HPDE6-E6E7 (cell line): ENCODE data around the gene KIRREL3.
A peak's percentile ranks its signal among the peaks of the same experiment; 100 is the strongest.

Experiments used
- DNase-seq: peaks from one replicate; pipeline ENCODE4 v3.0.0; 2011; ENCODE audit warnings: missing footprints; ENCODE audit errors: extremely low spot score

Gene KIRREL3

DNA sequence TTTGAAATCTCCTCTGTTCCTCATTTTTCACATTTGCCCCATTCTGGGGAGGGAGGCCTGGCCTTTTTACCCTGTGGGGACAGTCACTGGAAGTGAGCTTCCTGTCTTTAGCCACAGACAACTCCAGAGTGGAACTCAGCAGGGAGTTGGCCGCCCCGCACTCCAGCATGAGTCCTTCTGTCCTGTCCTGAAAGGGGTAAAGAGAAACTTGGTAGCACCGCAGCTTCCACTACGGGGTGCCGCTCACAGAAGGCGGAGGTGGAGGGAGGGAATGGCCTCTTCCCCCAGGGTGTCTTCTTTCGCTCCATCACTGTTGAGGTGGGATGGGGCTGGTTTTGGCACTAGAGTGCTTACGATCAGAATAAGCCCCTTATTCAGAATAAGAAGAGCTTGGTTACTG lies 512.9 kb downstream of the KIRREL3 start:
- DNase-seq = no peak

- DNase-seq = no peak
Observed at GRCh38 chr11:126485986-126486635, 514.5 kb downstream of the KIRREL3 start.

DNA sequence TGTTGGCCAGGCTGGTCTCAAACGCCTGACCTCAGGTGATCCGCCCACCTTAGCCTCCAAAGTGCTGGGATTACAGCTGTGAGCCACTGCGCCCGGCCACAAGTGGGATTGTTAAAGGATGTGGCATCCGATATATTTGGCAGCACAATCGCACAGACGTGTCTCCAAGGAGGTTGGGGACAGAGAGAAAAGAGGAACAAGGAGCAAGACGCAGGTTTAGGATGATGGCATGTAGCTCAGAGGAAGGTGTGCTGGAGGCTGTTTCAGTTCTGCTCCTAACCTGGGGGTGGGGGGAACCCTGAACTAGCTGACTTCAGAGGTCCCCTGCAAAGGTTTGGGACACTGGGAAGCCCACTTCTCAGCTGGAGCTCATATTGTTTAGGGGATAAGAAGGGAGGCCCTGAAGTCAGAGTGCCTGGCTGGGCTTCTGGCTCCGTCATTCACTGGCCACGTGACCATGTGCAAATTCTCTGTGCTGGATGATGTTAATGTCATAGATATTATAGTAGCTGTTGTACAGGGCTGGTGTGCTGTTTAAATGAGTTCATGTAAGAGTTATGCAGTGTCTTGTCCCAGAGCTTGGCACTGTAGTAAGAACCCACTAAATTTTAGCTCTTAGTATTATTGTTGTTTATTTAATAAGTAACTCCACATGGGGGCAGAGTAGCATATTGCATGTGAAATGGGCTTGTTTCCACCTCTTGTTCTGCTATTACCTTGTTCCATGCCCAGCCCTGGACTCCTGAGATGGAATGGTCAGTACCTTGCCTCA lies 515.4 kb downstream of the KIRREL3 start:
- no peak for DNase-seq

- DNase-seq = no peak
Observed at GRCh38 chr11:126484266-126484665, 516.3 kb downstream of the KIRREL3 start.

DNA sequence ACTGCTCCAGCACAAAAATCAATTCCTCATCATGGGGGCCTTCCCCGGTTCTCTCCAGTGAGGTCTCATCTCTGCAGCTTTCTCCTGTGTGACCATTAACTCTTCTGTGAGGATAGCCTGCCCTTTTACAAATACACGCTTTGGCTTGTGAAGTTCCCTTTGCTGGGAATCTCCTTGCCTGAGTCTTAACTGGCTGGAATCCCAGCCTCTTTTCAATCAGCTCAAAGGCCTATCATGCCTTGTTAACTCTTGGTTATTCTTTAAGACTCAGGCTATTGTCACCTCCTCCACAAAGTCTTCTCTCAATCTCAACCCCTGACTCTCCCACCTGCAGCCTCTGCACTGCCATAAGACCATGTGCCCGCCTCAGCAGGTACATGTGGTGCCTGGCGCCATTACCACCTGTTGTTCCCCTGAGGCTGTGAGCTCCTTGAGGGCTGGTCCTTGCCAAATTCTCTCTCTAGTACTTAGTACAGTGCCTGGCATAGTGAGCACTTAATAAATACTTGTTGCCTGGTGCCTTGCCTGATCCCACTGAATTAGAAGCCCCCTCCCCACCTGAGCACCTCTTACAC lies 516.9 kb downstream of the KIRREL3 start:
- no peak for DNase-seq

GRCh38 chr11:126482586-126483108 lies 517.9 kb downstream of the KIRREL3 start:
- DNase-seq = no peak

DNA sequence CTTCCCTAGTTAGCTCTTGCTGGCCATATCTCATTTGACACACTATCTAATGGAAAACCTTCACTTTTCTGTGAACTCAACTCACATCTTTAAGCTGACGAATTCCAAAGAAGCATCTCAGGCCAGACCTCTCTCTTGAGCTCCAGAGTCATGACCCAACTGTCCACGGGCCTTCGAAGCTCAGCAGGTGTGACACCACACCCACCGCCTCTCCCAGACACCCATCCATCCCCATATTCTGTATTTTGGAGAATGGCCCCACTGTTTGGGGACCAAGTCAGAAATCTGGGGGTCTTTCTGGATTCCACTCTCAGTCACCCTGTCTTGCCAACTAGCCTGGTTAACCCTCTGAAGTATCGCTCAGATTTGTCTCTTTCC lies 519.3 kb downstream of the KIRREL3 start:
- no peak for DNase-seq

DNA sequence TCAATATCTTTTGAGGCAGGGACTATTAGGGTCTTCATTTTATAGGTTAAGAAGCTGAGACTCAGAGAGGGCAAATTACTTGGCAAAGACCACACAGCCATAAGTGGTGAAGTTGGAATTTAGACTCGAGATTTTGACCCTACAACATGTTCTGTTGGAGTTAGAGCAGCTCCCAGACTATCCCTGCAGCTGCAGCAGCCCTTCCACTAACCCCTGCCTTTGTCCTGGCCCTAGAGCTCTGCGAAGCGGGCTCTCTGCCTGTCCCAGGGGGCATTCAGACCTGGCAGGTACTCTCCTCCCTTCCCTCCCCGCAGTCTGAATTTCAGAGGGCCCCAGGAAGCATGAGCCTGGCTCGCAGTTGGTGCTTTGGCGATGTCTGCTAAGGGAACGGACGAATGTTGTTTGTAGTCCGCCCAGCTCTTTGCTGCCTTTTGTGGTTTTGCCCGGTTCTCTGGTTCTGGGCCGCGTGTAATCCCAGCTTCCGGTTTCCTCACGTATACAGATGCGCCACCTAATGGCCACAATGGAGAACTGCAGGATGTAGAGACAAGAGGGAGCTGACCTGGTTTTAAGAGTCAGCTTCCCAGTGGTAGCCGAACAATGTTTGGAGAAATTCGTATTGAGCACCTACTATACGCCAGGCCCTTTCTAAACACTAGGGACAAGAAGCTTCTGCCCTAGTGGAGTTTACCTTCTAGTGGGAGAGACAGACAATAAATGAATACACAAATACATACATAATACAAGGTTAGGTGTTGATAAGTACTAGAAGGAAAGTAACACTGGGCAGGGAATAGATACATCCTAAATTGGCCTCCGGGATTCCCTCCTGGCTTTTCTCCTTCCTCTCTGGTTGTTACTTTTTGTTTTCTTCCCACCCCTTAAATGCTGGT lies 519.9 kb downstream of the KIRREL3 start:
- peak; percentile 82 for DNase-seq

DNA sequence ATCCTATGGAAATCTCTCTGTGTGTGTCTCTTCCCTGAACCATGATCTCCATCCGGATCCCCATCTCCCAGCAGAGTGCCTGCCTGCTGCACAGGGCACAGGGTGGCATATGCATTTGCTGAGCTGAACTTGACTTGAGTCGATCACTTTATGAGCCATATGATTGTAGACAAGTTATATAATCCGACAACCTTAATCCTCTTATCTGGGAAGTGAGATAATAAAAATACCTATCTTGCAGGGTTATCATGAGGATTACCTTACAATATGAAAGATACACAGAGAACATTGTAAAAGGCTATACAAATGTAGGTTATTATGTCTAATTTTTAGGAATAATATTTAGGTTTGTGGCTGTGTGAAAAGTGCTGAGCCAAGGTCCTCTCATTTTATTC lies 520.6 kb downstream of the KIRREL3 start:
- DNase-seq = no peak

DNA sequence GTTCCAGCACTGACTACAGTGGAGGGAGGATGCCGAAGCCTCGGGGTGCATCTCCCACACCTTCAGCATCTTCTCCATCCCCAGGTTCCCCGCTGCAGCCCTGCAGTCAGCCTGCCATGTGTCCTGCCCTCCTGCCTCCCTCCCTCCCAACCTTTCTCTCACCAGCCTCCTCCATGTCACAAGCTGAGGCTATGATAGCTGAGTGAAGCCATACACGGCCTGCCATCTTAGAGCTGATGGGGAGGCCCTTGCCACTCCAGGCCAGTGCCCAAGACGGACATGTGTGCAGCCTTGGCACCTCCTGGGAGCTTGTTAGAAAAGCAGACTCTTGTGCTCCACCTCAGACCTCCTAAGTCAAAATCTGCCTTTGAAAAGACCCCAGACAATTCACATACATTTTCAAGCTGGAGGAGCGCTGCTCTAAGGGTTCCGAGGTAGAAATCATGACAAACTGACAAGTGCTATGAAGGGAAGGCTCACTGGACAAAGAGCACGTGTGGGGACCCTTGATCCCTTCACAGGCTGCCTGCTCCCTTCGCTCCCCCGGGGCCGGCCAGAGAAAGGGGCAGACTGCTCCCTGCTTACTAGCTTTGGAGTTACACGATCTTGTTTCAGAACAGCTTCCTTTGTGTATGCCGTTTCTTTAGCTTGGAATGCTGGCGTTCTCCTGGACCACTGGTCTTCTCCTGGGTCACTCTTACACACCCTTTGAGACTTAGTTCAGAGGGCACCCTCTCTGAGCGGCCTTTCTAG lies 521.2 kb downstream of the KIRREL3 start:
- DNase-seq = no peak

- no peak for DNase-seq
Observed at GRCh38 chr11:126478466-126478865, 522.1 kb downstream of the KIRREL3 start.

- DNase-seq = no peak
Observed at GRCh38 chr11:126477535-126478305, 522.9 kb downstream of the KIRREL3 start.

- no peak for DNase-seq
Observed at GRCh38 chr11:126476977-126477376, 523.6 kb downstream of the KIRREL3 start.

DNA sequence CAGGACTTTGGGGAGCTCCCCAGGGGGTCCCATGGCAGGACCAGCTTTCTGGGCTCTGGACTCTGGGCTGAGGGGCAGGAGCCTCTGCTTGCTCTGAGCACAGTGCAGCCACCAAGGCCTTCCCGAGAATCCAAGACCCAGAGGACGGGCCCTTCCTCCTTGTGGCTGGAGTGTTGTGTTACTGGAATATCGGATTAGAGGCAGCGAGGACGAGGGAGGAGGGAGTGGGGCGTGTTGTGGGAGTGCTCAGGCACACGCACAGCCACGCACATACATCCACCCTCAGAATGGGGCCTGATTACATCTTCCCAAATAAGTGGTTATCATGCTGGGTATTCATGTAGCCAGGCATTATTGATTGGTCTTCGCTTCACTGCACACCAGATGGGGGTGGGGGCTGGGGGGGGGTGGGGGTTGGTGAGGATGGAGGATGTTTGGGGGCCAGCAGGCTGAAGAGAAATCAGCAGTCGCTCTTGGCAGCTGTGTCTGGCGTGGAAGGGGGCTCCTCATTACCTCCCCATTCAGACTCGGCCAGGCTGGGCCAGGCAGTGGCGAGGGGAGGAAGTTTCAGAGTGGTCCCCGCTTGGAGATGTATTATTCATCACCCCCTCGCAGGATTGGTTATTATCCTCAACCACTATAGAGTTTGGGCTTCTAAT lies 524.2 kb downstream of the KIRREL3 start:
- no peak for DNase-seq

- DNase-seq = no peak
Observed at GRCh38 chr11:126475014-126475991, 525.3 kb downstream of the KIRREL3 start.

DNA sequence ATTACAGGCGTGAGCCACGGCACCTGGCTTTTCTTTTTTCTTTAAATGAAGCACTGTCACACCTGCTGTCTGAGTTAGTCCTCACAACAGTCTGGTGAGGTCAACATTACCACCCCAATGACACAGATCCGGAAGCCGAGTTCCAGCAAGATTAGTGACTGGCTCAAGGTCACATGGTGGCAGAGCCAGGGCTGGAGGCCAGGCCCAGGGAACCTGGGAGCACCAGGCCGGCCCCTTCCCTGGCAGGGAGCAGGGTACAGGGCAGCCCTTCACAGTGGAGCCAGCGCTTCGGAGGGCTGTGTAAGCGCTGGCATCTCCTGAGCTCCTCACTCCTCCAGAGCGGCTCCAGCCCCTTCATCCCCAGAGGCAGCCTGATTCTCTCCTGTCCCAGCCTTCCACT lies 526.4 kb downstream of the KIRREL3 start:
- DNase-seq = no peak

GRCh38 chr11:126473269-126473668 lies 527.3 kb downstream of the KIRREL3 start:
- DNase-seq = no peak

- DNase-seq = no peak
Observed at GRCh38 chr11:126469311-126469710, 531.3 kb downstream of the KIRREL3 start.

GRCh38 chr11:126468102-126468521 lies 532.5 kb downstream of the KIRREL3 start:
- no peak for DNase-seq
